ENCODE results near the gene PEA15.
A peak's percentile ranks its signal among the peaks of the same experiment; 100 is the strongest.

The PEA15 gene

GRCh38 chr1:160261556-160261892 lies 56.3 kb downstream of the PEA15 start:
- TF ChIP-seq, protein P1, sequence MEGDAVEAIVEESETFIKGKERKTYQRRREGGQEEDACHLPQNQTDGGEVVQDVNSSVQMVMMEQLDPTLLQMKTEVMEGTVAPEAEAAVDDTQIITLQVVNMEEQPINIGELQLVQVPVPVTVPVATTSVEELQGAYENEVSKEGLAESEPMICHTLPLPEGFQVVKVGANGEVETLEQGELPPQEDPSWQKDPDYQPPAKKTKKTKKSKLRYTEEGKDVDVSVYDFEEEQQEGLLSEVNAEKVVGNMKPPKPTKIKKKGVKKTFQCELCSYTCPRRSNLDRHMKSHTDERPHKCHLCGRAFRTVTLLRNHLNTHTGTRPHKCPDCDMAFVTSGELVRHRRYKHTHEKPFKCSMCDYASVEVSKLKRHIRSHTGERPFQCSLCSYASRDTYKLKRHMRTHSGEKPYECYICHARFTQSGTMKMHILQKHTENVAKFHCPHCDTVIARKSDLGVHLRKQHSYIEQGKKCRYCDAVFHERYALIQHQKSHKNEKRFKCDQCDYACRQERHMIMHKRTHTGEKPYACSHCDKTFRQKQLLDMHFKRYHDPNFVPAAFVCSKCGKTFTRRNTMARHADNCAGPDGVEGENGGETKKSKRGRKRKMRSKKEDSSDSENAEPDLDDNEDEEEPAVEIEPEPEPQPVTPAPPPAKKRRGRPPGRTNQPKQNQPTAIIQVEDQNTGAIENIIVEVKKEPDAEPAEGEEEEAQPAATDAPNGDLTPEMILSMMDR (IDR thresholded peaks at IDR 0.05; ENCODE audit: control insufficient read depth, insufficient read depth, low read depth, low read length, missing control alignments), result no peak
- DNase-seq (ENCODE audit: low read depth), result no peak
- peak overlapping the region; percentile 93 for H3K4me3 ChIP-seq (ENCODE audit: control insufficient read depth, low read depth, low read length)

- peak within 1 kb of the TSS; percentile 93 for H3K4me3 ChIP-seq (ENCODE audit: control insufficient read depth, low read depth, low read length)
- TF ChIP-seq, protein P1 (IDR thresholded peaks at IDR 0.05; ENCODE audit: control insufficient read depth, insufficient read depth, low read depth, low read length, missing control alignments), result no peak
- DNase-seq (ENCODE audit: low read depth), result peak; percentile 88
Measured at GRCh38 chr1:160261893-160262794, 57.0 kb downstream of the PEA15 start, which contains the start of gene DCAF8. TSS of gene DCAF8 (minus strand) at chr1:160262549. CDS start at chr1:160244008, 18,541 bp downstream.

- H3K4me3 ChIP-seq (ENCODE audit: control insufficient read depth, low read depth, low read length), result no peak overlapping the region
- no peak for DNase-seq (ENCODE audit: low read depth)
- TF ChIP-seq, protein P1 (IDR thresholded peaks at IDR 0.05; ENCODE audit: control insufficient read depth, insufficient read depth, low read depth, low read length, missing control alignments), result no peak
Measured at GRCh38 chr1:160264795-160265307, 59.7 kb downstream of the PEA15 start.
